HG03175 (cell line): ENCODE results near the gene DDX46.
"Not testable (repeated sequence)": the region's sequence is repeated elsewhere in the genome, so short reads cannot be mapped to it uniquely, and the experiment has no call there.

Experiments
- ATAC-seq: cut with Tn5 transposase; IDR thresholded peaks from one replicate; pipeline ENCODE4 v1.9.1; 2021; ENCODE audit warnings: mild to moderate bottlenecking, moderate library complexity; ENCODE audit not compliant: unreplicated experiment

Gene DDX46

GRCh38 chr5:134758504-134759341 lies at the start of gene DDX46:
TSS of gene DDX46 (plus strand) at chr5:134758779. CDS start at chr5:134758939, 160 bp downstream.
- ATAC-seq = peak; percentile 98

- ATAC-seq = no peak
Observed at GRCh38 chr5:134714120-134714519, 44.5 kb upstream of the DDX46 start.

GRCh38 chr5:134714541-134714940 lies 44.0 kb upstream of the DDX46 start:
- ATAC-seq = no peak

GRCh38 chr5:134715466-134715865 lies 43.1 kb upstream of the DDX46 start:
- not testable (repeated sequence) for ATAC-seq

GRCh38 chr5:134724872-134725271 lies 33.7 kb upstream of the DDX46 start:
- ATAC-seq = no peak

GRCh38 chr5:134732819-134733218 lies 25.8 kb upstream of the DDX46 start:
- no peak for ATAC-seq

GRCh38 chr5:134735243-134735642 lies 23.3 kb upstream of the DDX46 start:
- no peak for ATAC-seq

- no peak for ATAC-seq
Observed at GRCh38 chr5:134736173-134736812, 22.3 kb upstream of the DDX46 start.

GRCh38 chr5:134738133-134738962 lies 20.2 kb upstream of the DDX46 start, which contains the start of gene CAMLG:
TSS of gene CAMLG (plus strand) at chr5:134738548. CDS start at chr5:134738621, 73 bp downstream.
- ATAC-seq = peak; percentile 94

- no peak for ATAC-seq
Observed at GRCh38 chr5:134738963-134739661, 19.5 kb upstream of the DDX46 start.

GRCh38 chr5:134741052-134741451 lies 17.5 kb upstream of the DDX46 start:
- ATAC-seq = no peak

- ATAC-seq = no peak
Observed at GRCh38 chr5:134742134-134742533, 16.4 kb upstream of the DDX46 start.

- ATAC-seq = no peak
Observed at GRCh38 chr5:134749415-134749814, 9.2 kb upstream of the DDX46 start.

GRCh38 chr5:134758176-134758503 lies 439 bp upstream of the DDX46 start:
- ATAC-seq = no peak

- ATAC-seq = not testable (repeated sequence)
Observed at GRCh38 chr5:134767528-134768291, 9.1 kb downstream of the DDX46 start.

- ATAC-seq = no peak
Observed at GRCh38 chr5:134769206-134769605, 10.6 kb downstream of the DDX46 start.

GRCh38 chr5:134772461-134773125 lies 14.0 kb downstream of the DDX46 start:
- no peak for ATAC-seq

GRCh38 chr5:134777366-134777765 lies 18.8 kb downstream of the DDX46 start:
- ATAC-seq = no peak

- no peak for ATAC-seq
Observed at GRCh38 chr5:134784241-134784920, 25.8 kb downstream of the DDX46 start.
